ENCODE data around the gene SCP2.

SCP2 gene

Small RNA genes within 50 kb of the gene (small RNA-seq; reads per million reads assigned to genes)
- gene AC099677.1 (0 to 0.04 reads per million in 2 experiments), gene AC099677.2 (0 reads per million in 2 experiments), gene HIGD1AP11 (0 reads per million in 2 experiments), gene MIR1273F (0 reads per million in 2 experiments), gene MIR1273G (0 reads per million in 2 experiments), gene MIR5095 (0 reads per million in 2 experiments)
